ENCODE measurements around the gene TNFRSF14.

The TNFRSF14 gene

GRCh38 chr1:2516124-2516523 is 40.0 kb upstream of the TNFRSF14 start:
- H3K4me3 ChIP-seq (ENCODE audit: low read depth, low read length), result no peak overlapping the region
- no peaks in the 10 kb centered on the region for H3K4me1 ChIP-seq (ENCODE audit: control insufficient read depth, insufficient read depth, low read length)
- peaks cover 86% of the 10 kb centered on the region for H3K36me3 ChIP-seq (ENCODE audit: control insufficient read depth, insufficient read depth, low read length)
- H3K27me3 ChIP-seq (ENCODE audit: control insufficient read depth, insufficient read depth, low read length), result no peaks in the 10 kb centered on the region
- no peaks in the 10 kb centered on the region for H3K9me3 ChIP-seq (ENCODE audit: control insufficient read depth, insufficient read depth, low read length)
- no peak overlapping the region for H3K9ac ChIP-seq (ENCODE audit: low read depth, low read length)

GRCh38 chr1:2516946-2517345 is 39.2 kb upstream of the TNFRSF14 start:
- Histone ChIP-seq H3K36me3 (ENCODE audit: control insufficient read depth, insufficient read depth, low read length) (peaks cover 83% of the 10 kb centered on the region), H3K27me3 (ENCODE audit: control insufficient read depth, insufficient read depth, low read length) (no peaks in the 10 kb centered on the region), H3K4me1 (ENCODE audit: control insufficient read depth, insufficient read depth, low read length) (no peaks in the 10 kb centered on the region), H3K9me3 (ENCODE audit: control insufficient read depth, insufficient read depth, low read length) (no peaks in the 10 kb centered on the region), H3K4me3 (ENCODE audit: low read depth, low read length) (no peak overlapping the region), H3K9ac (ENCODE audit: low read depth, low read length) (no peak overlapping the region)

GRCh38 chr1:2517966-2518365 is 38.2 kb upstream of the TNFRSF14 start:
- no peaks in the 10 kb centered on the region for H3K9me3 ChIP-seq (ENCODE audit: control insufficient read depth, insufficient read depth, low read length)

GRCh38 chr1:2518528-2518927 is 37.6 kb upstream of the TNFRSF14 start:
- Histone ChIP-seq H3K9me3 (ENCODE audit: control insufficient read depth, insufficient read depth, low read length) (no peaks in the 10 kb centered on the region), H3K36me3 (ENCODE audit: control insufficient read depth, insufficient read depth, low read length) (peaks cover 69% of the 10 kb centered on the region), H3K4me1 (ENCODE audit: control insufficient read depth, insufficient read depth, low read length) (no peaks in the 10 kb centered on the region), H3K27me3 (ENCODE audit: control insufficient read depth, insufficient read depth, low read length) (no peaks in the 10 kb centered on the region), H3K4me3 (ENCODE audit: low read depth, low read length) (no peak overlapping the region), H3K9ac (ENCODE audit: low read depth, low read length) (no peak overlapping the region)

More at GRCh38 chr1:2517966-2518365, 38.2 kb upstream of the TNFRSF14 start:
- H3K36me3 ChIP-seq (ENCODE audit: control insufficient read depth, insufficient read depth, low read length), result peaks cover 75% of the 10 kb centered on the region
- H3K4me3 ChIP-seq (ENCODE audit: low read depth, low read length), result no peak overlapping the region
- H3K9ac ChIP-seq (ENCODE audit: low read depth, low read length), result no peak overlapping the region
- no peaks in the 10 kb centered on the region for H3K27me3 ChIP-seq (ENCODE audit: control insufficient read depth, insufficient read depth, low read length)
- no peaks in the 10 kb centered on the region for H3K4me1 ChIP-seq (ENCODE audit: control insufficient read depth, insufficient read depth, low read length)

GRCh38 chr1:2519029-2519685 is 37.0 kb upstream of the TNFRSF14 start:
- no peaks in the 10 kb centered on the region for H3K9me3 ChIP-seq (ENCODE audit: control insufficient read depth, insufficient read depth, low read length)
- H3K9ac ChIP-seq (ENCODE audit: low read depth, low read length), result no peak overlapping the region
- H3K36me3 ChIP-seq (ENCODE audit: control insufficient read depth, insufficient read depth, low read length), result peaks cover 63% of the 10 kb centered on the region
- H3K4me1 ChIP-seq (ENCODE audit: control insufficient read depth, insufficient read depth, low read length), result no peaks in the 10 kb centered on the region
- no peak overlapping the region for H3K4me3 ChIP-seq (ENCODE audit: low read depth, low read length)
- H3K27me3 ChIP-seq (ENCODE audit: control insufficient read depth, insufficient read depth, low read length), result no peaks in the 10 kb centered on the region

- Histone ChIP-seq H3K36me3 (ENCODE audit: control insufficient read depth, insufficient read depth, low read length) (peaks cover 59% of the 10 kb centered on the region), H3K9me3 (ENCODE audit: control insufficient read depth, insufficient read depth, low read length) (no peaks in the 10 kb centered on the region), H3K4me1 (ENCODE audit: control insufficient read depth, insufficient read depth, low read length) (peaks cover 4% of the 10 kb centered on the region), H3K4me3 (ENCODE audit: low read depth, low read length) (no peak overlapping the region), H3K27me3 (ENCODE audit: control insufficient read depth, insufficient read depth, low read length) (no peaks in the 10 kb centered on the region), H3K9ac (ENCODE audit: low read depth, low read length) (no peak overlapping the region)
Observed at GRCh38 chr1:2519729-2520128, 36.4 kb upstream of the TNFRSF14 start.

GRCh38 chr1:2520206-2520605 is 36.0 kb upstream of the TNFRSF14 start:
- Histone ChIP-seq H3K9ac (ENCODE audit: low read depth, low read length) (no peak overlapping the region), H3K27me3 (ENCODE audit: control insufficient read depth, insufficient read depth, low read length) (no peaks in the 10 kb centered on the region), H3K9me3 (ENCODE audit: control insufficient read depth, insufficient read depth, low read length) (no peaks in the 10 kb centered on the region), H3K36me3 (ENCODE audit: control insufficient read depth, insufficient read depth, low read length) (peaks cover 55% of the 10 kb centered on the region), H3K4me1 (ENCODE audit: control insufficient read depth, insufficient read depth, low read length) (peaks cover 8% of the 10 kb centered on the region), H3K4me3 (ENCODE audit: low read depth, low read length) (no peak overlapping the region)

- Histone ChIP-seq H3K4me3 (ENCODE audit: low read depth, low read length) (no peak overlapping the region), H3K4me1 (ENCODE audit: control insufficient read depth, insufficient read depth, low read length) (peaks cover 8% of the 10 kb centered on the region), H3K27me3 (ENCODE audit: control insufficient read depth, insufficient read depth, low read length) (no peaks in the 10 kb centered on the region), H3K9ac (ENCODE audit: low read depth, low read length) (no peak overlapping the region), H3K9me3 (ENCODE audit: control insufficient read depth, insufficient read depth, low read length) (no peaks in the 10 kb centered on the region), H3K36me3 (ENCODE audit: control insufficient read depth, insufficient read depth, low read length) (peaks cover 53% of the 10 kb centered on the region)
Observed at GRCh38 chr1:2520806-2521205, 35.4 kb upstream of the TNFRSF14 start.

GRCh38 chr1:2522230-2522629 is 33.9 kb upstream of the TNFRSF14 start:
- no peaks in the 10 kb centered on the region for H3K9me3 ChIP-seq (ENCODE audit: control insufficient read depth, insufficient read depth, low read length)
- H3K9ac ChIP-seq (ENCODE audit: low read depth, low read length), result no peak overlapping the region
- peaks cover 42% of the 10 kb centered on the region for H3K36me3 ChIP-seq (ENCODE audit: control insufficient read depth, insufficient read depth, low read length)
- peaks cover 8% of the 10 kb centered on the region for H3K4me1 ChIP-seq (ENCODE audit: control insufficient read depth, insufficient read depth, low read length)
- H3K4me3 ChIP-seq (ENCODE audit: low read depth, low read length), result no peak overlapping the region
- H3K27me3 ChIP-seq (ENCODE audit: control insufficient read depth, insufficient read depth, low read length), result peaks cover 5% of the 10 kb centered on the region

GRCh38 chr1:2523191-2523890 is 32.8 kb upstream of the TNFRSF14 start:
- peaks cover 15% of the 10 kb centered on the region for H3K27me3 ChIP-seq (ENCODE audit: control insufficient read depth, insufficient read depth, low read length)
- no peaks in the 10 kb centered on the region for H3K9me3 ChIP-seq (ENCODE audit: control insufficient read depth, insufficient read depth, low read length)
- no peak overlapping the region for H3K4me3 ChIP-seq (ENCODE audit: low read depth, low read length)
- H3K9ac ChIP-seq (ENCODE audit: low read depth, low read length), result peak overlapping the region; percentile 37
- peaks cover 31% of the 10 kb centered on the region for H3K36me3 ChIP-seq (ENCODE audit: control insufficient read depth, insufficient read depth, low read length)
- peaks cover 8% of the 10 kb centered on the region for H3K4me1 ChIP-seq (ENCODE audit: control insufficient read depth, insufficient read depth, low read length)

- peaks cover 24% of the 10 kb centered on the region for H3K36me3 ChIP-seq (ENCODE audit: control insufficient read depth, insufficient read depth, low read length)
- H3K4me1 ChIP-seq (ENCODE audit: control insufficient read depth, insufficient read depth, low read length), result peaks cover 8% of the 10 kb centered on the region
- H3K27me3 ChIP-seq (ENCODE audit: control insufficient read depth, insufficient read depth, low read length), result peaks cover 19% of the 10 kb centered on the region
- no peaks in the 10 kb centered on the region for H3K9me3 ChIP-seq (ENCODE audit: control insufficient read depth, insufficient read depth, low read length)
- no peak overlapping the region for H3K4me3 ChIP-seq (ENCODE audit: low read depth, low read length)
- H3K9ac ChIP-seq (ENCODE audit: low read depth, low read length), result peak overlapping the region; percentile 3
Observed at GRCh38 chr1:2523891-2524609, 32.1 kb upstream of the TNFRSF14 start.

GRCh38 chr1:2525572-2525919 is 30.6 kb upstream of the TNFRSF14 start:
- H3K4me3 ChIP-seq (ENCODE audit: low read depth, low read length), result peak overlapping the region; percentile 86
- peaks cover 11% of the 10 kb centered on the region for H3K36me3 ChIP-seq (ENCODE audit: control insufficient read depth, insufficient read depth, low read length)
- H3K4me1 ChIP-seq (ENCODE audit: control insufficient read depth, insufficient read depth, low read length), result peaks cover 8% of the 10 kb centered on the region
- peak overlapping the region; percentile 90 for H3K9ac ChIP-seq (ENCODE audit: low read depth, low read length)
- H3K9me3 ChIP-seq (ENCODE audit: control insufficient read depth, insufficient read depth, low read length), result no peaks in the 10 kb centered on the region
- H3K27me3 ChIP-seq (ENCODE audit: control insufficient read depth, insufficient read depth, low read length), result peaks cover 22% of the 10 kb centered on the region

All from iPS-15b (cell line).